ENCODE measurements around the gene PPP2R2D. TPM values are rescaled to one million over a fixed set of nuclear protein-coding genes. Genes with fewer than 3 reads are reported as not detected.

PPP2R2D gene
- total and polyA plus RNA-seq, 2 donors, result 29.3 to 32.3 TPM

DNA sequence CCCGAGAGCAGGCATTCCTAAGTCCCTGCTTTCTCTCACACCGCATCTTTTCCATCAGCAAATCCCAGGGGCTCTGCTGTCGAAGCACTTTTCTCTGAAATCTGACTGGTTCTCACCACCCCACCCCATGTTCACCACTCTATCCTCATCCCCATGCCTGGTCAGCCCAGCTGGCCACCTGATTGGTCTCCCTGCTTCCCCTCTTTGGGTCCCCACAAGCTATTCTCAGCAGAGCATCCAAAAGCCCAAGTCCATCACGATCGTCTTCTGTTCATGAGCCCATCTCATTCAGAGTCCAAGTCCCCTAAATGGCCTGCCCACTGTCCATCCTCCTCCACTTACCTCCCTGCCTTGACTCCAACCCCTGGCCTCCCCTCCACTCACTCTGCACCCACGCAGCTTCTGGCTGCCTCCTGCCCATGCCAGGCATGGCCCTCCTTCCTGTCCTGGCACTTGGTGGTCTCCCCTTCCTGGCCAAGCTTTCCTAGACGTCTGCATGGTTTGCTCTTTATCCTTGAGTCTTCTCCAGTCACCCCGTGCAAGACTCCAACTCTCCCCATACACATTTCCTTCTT is 1.6 kb upstream of the PPP2R2D start:
- no peak overlapping the region for H3K4me3 ChIP-seq (ENCODE audit: low read length in 2 of 2)
- peaks cover 20 to 32% of the 10 kb centered on the region in 2 donors for H3K4me1 ChIP-seq (ENCODE audit: control insufficient read depth in 2 of 2, insufficient read depth in 2 of 2, low read length in 2 of 2)
- peaks cover 0 to 4% of the 10 kb centered on the region in 2 donors for H3K36me3 ChIP-seq (ENCODE audit: control insufficient read depth in 2 of 2, insufficient read depth in 2 of 2, low read length in 1 of 2)
- WGBS, result 87% methylated on average over 8 of the region's 8 CpGs
- no peaks in the 10 kb centered on the region for H3K9me3 ChIP-seq (ENCODE audit: control insufficient read depth in 2 of 2, insufficient read depth in 1 of 2, low read length in 1 of 2)
- peaks cover 5 to 18% of the 10 kb centered on the region in 2 donors for H3K27me3 ChIP-seq (ENCODE audit: control insufficient read depth in 2 of 2, insufficient read depth in 1 of 2, low read length in 1 of 2)
- no peak for DNase-seq (ENCODE audit: low read depth in 6 of 9, low spot score in 9 of 9)
- no peak overlapping the region for H3K27ac ChIP-seq (ENCODE audit: low read depth in 1 of 2, low read length in 1 of 2)

DNA sequence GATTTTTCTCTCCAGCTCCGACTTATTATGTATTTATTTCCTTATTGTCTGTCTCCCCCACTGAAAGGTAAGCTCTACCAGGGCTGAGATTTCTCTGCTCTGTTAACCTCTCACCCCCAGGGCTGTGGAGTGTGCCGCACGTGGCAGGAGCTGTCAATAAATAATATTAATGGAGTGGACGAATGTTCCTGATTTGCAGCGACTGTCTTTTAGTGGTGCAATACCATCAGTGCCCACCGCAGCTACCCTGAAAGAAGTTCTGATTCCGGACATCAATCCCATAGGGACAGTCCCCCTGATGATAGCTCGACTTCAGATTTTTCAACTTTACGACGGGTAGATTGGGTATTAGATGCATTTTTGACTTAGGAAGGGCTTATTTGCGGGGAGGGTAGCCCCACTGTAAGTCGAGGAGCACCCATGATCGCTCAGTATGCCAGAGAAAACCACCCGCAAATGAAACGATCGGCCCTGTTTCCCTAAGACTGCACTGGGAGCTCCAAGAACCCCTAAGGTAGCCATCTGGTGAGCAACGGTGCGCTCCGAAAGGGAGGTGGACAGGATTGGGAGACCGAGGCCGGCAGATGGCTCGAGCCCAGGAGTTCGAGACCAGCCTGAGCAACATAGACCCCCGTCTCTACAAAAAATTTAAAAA is 986 bp upstream of the PPP2R2D start:
- H3K4me3 ChIP-seq (ENCODE audit: low read length in 2 of 2), result peak overlapping the region; percentile 56 to 94
- H3K27me3 ChIP-seq (ENCODE audit: control insufficient read depth in 2 of 2, insufficient read depth in 1 of 2, low read length in 1 of 2), result peaks cover 5 to 18% of the 10 kb centered on the region in 2 donors
- peaks cover 26 to 38% of the 10 kb centered on the region in 2 donors for H3K4me1 ChIP-seq (ENCODE audit: control insufficient read depth in 2 of 2, insufficient read depth in 2 of 2, low read length in 2 of 2)
- H3K36me3 ChIP-seq (ENCODE audit: control insufficient read depth in 2 of 2, insufficient read depth in 2 of 2, low read length in 1 of 2), result peaks cover 0 to 4% of the 10 kb centered on the region in 2 donors
- peak overlapping the region; percentile 17 to 49 for H3K27ac ChIP-seq (ENCODE audit: low read depth in 1 of 2, low read length in 1 of 2)
- H3K9me3 ChIP-seq (ENCODE audit: control insufficient read depth in 2 of 2, insufficient read depth in 1 of 2, low read length in 1 of 2), result no peaks in the 10 kb centered on the region
- DNase-seq (ENCODE audit: low read depth in 6 of 9, low spot score in 9 of 9), result peak in 1 of 9 donors; percentile 30
- 31% methylated on average over 24 of the region's 24 CpGs for WGBS

DNA sequence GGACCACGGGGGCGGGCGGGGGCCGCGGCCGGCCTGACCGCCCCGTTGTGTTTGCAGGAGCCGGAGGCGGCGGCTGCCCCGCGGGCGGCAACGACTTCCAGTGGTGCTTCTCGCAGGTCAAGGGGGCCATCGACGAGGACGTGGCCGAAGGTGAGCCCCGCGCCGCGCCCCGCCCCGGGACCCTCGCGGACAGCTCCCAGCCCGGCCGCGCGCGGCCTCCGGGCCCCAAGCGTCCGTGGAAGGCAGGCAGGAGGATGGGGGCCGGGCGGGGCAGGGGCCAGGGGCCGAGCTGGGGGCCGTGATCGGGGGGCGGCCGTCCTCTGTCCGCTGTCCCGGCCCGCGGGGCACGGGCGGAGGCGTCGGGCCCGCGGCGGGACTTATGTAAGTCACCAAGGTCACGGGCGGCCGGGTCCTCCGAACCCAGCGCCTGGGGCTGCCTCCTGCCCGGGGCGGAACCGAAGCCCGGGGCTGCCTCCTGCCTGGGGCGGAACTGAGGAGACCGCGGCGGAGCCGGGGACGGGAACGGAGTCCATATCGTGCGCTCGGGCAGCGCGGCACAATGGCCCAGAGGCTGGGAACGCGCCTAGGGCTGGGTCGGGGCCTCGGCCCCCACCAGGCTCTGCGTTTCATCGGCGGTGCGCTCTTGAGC is 497 bp downstream of the PPP2R2D start:
- H3K27me3 ChIP-seq (ENCODE audit: control insufficient read depth in 2 of 2, insufficient read depth in 1 of 2, low read length in 1 of 2), result peaks cover 5 to 18% of the 10 kb centered on the region in 2 donors
- H3K4me1 ChIP-seq (ENCODE audit: control insufficient read depth in 2 of 2, insufficient read depth in 2 of 2, low read length in 2 of 2), result peaks cover 34 to 52% of the 10 kb centered on the region in 2 donors
- peak overlapping the region; percentile 71 to 94 for H3K4me3 ChIP-seq (ENCODE audit: low read length in 2 of 2)
- peak overlapping the region; percentile 84 to 88 for H3K27ac ChIP-seq (ENCODE audit: low read depth in 1 of 2, low read length in 1 of 2)
- DNase-seq (ENCODE audit: low read depth in 6 of 9, low spot score in 9 of 9), result peak in 5 of 9 donors; percentile 26 to 63 (median 47)
- H3K9me3 ChIP-seq (ENCODE audit: control insufficient read depth in 2 of 2, insufficient read depth in 1 of 2, low read length in 1 of 2), result peaks cover 0 to 5% of the 10 kb centered on the region in 2 donors
- H3K36me3 ChIP-seq (ENCODE audit: control insufficient read depth in 2 of 2, insufficient read depth in 2 of 2, low read length in 1 of 2), result peaks cover 4 to 13% of the 10 kb centered on the region in 2 donors
- WGBS, result under 1% methylated on average over 83 of the region's 83 CpGs

DNA sequence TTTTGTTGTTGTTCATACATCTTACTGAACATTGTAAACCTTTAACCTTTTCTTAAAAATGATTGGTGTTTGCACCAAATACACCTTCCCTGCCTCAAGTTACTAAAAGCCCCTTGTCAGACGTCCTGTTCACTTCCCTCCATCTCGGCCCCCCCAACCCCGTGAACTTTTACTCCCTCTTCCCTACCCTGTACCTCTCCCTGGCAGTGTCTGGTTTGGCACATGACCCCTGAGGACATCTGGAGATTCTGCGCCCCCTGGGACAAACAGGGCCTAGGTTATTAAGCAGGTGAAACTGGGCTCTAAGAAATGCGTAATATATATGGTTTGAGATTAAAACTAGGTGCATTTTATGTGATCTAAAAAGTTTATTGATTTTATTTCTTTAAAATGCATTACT is 1.4 kb downstream of the PPP2R2D start:
- peaks cover 4 to 13% of the 10 kb centered on the region in 2 donors for H3K36me3 ChIP-seq (ENCODE audit: control insufficient read depth in 2 of 2, insufficient read depth in 2 of 2, low read length in 1 of 2)
- peaks cover 0 to 5% of the 10 kb centered on the region in 2 donors for H3K9me3 ChIP-seq (ENCODE audit: control insufficient read depth in 2 of 2, insufficient read depth in 1 of 2, low read length in 1 of 2)
- peak overlapping the region in 1 of 2 donors; percentile 84 for H3K27ac ChIP-seq (ENCODE audit: low read depth in 1 of 2, low read length in 1 of 2)
- H3K27me3 ChIP-seq (ENCODE audit: control insufficient read depth in 2 of 2, insufficient read depth in 1 of 2, low read length in 1 of 2), result peaks cover 5 to 18% of the 10 kb centered on the region in 2 donors
- peaks cover 34 to 58% of the 10 kb centered on the region in 2 donors for H3K4me1 ChIP-seq (ENCODE audit: control insufficient read depth in 2 of 2, insufficient read depth in 2 of 2, low read length in 2 of 2)
- H3K4me3 ChIP-seq (ENCODE audit: low read length in 2 of 2), result peak overlapping the region; percentile 71 to 94
- WGBS, result 62% methylated on average over 5 of the region's 5 CpGs
- no peak for DNase-seq (ENCODE audit: low read depth in 6 of 9, low spot score in 9 of 9)

DNA sequence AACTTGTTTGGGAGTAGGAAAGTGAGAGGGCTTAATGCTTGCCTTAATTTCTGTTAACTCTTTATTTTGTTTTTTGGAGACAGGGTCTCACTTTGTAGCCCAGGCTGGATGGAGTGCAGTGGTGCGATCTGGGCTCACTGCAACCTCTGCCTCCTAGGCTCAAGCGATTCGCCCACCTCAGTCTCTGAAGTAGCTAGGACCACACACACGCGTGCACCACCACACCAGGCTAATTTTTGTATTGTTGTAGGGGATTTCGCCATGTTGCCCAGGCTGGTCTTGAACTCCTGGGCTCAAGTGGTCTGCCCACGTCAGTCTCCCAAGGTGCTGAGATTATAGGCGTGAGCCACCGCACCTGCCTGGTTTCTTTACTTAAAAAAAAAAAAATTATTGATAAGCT is 1.9 kb downstream of the PPP2R2D start:
- H3K27me3 ChIP-seq (ENCODE audit: control insufficient read depth in 2 of 2, insufficient read depth in 1 of 2, low read length in 1 of 2), result peaks cover 5 to 17% of the 10 kb centered on the region in 2 donors
- H3K4me3 ChIP-seq (ENCODE audit: low read length in 2 of 2), result peak overlapping the region in 1 of 2 donors; percentile 71
- DNase-seq (ENCODE audit: low read depth in 6 of 9, low spot score in 9 of 9), result no peak
- peaks cover 4 to 13% of the 10 kb centered on the region in 2 donors for H3K36me3 ChIP-seq (ENCODE audit: control insufficient read depth in 2 of 2, insufficient read depth in 2 of 2, low read length in 1 of 2)
- H3K4me1 ChIP-seq (ENCODE audit: control insufficient read depth in 2 of 2, insufficient read depth in 2 of 2, low read length in 2 of 2), result peaks cover 37 to 57% of the 10 kb centered on the region in 2 donors
- H3K9me3 ChIP-seq (ENCODE audit: control insufficient read depth in 2 of 2, insufficient read depth in 1 of 2, low read length in 1 of 2), result peaks cover 0 to 5% of the 10 kb centered on the region in 2 donors
- 97% methylated on average over 9 of the region's 9 CpGs for WGBS
- peak overlapping the region in 1 of 2 donors; percentile 84 for H3K27ac ChIP-seq (ENCODE audit: low read depth in 1 of 2, low read length in 1 of 2)

DNA sequence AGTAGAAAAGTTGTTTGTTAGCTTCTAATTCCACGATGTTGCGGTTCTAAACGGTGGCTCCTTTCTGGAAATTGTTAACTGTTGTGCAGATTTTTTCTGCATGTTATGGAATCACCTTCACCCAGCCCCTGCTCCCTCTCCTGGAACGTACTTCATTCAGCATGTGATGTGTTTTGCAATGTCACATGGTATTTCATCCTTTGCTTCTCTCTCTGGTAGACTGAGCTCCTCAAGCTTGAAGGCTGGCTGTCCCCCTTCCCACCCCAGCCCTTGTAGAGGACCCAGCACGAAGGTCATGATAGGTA is 4.4 kb downstream of the PPP2R2D start:
- Histone ChIP-seq H3K4me3 (ENCODE audit: low read length in 2 of 2) (no peak overlapping the region), H3K4me1 (ENCODE audit: control insufficient read depth in 2 of 2, insufficient read depth in 2 of 2, low read length in 2 of 2) (peaks cover 51 to 70% of the 10 kb centered on the region in 2 donors), H3K9me3 (ENCODE audit: control insufficient read depth in 2 of 2, insufficient read depth in 1 of 2, low read length in 1 of 2) (peaks cover 0 to 5% of the 10 kb centered on the region in 2 donors), H3K27me3 (ENCODE audit: control insufficient read depth in 2 of 2, insufficient read depth in 1 of 2, low read length in 1 of 2) (no peaks in the 10 kb centered on the region), H3K27ac (ENCODE audit: low read depth in 1 of 2, low read length in 1 of 2) (peak overlapping the region in 1 of 2 donors; percentile 59), H3K36me3 (ENCODE audit: control insufficient read depth in 2 of 2, insufficient read depth in 2 of 2, low read length in 1 of 2) (peaks cover 10 to 20% of the 10 kb centered on the region in 2 donors)
- 94% methylated on average over 5 of the region's 5 CpGs for WGBS
- no peak for DNase-seq (ENCODE audit: low read depth in 6 of 9, low spot score in 9 of 9)

DNA sequence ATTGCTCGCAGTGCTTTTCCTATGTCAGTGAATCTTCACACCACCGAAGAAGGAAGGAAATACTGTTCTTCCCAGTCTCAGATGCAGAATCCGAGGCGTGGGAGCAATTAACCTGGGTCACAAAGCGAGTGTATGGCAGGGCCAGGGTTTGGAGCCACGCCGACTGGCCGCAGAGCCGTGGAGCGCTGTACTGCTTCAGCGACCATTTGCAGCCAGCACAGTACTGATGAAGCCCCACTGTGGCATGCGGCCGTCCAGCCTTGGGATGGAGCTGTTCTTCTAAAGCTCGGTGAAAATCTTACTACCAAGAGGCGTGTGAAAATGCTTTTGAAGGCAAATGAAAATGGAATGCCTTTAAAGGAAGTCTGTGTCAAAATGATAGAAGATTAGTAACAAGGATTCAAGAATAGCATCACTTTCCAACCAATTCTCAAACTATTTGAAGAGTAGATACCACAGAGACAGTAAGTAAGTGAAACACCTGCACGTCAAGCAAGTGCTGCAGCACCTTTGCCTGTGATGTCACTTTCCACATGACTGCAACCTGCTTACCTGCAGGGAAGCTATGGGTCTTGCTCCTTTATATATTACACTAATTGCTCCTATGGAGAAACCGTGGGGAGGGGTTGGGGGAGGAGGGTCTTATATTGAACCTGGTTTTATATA is 4.9 kb downstream of the PPP2R2D start:
- no peak for DNase-seq (ENCODE audit: low read depth in 6 of 9, low spot score in 9 of 9)
- H3K4me1 ChIP-seq (ENCODE audit: control insufficient read depth in 2 of 2, insufficient read depth in 2 of 2, low read length in 2 of 2), result peaks cover 51 to 70% of the 10 kb centered on the region in 2 donors
- no peaks in the 10 kb centered on the region for H3K27me3 ChIP-seq (ENCODE audit: control insufficient read depth in 2 of 2, insufficient read depth in 1 of 2, low read length in 1 of 2)
- peaks cover 0 to 5% of the 10 kb centered on the region in 2 donors for H3K9me3 ChIP-seq (ENCODE audit: control insufficient read depth in 2 of 2, insufficient read depth in 1 of 2, low read length in 1 of 2)
- no peak overlapping the region for H3K4me3 ChIP-seq (ENCODE audit: low read length in 2 of 2)
- H3K27ac ChIP-seq (ENCODE audit: low read depth in 1 of 2, low read length in 1 of 2), result peak overlapping the region in 1 of 2 donors; percentile 90
- WGBS, result 93% methylated on average over 17 of the region's 17 CpGs
- peaks cover 10 to 20% of the 10 kb centered on the region in 2 donors for H3K36me3 ChIP-seq (ENCODE audit: control insufficient read depth in 2 of 2, insufficient read depth in 2 of 2, low read length in 1 of 2)

DNA sequence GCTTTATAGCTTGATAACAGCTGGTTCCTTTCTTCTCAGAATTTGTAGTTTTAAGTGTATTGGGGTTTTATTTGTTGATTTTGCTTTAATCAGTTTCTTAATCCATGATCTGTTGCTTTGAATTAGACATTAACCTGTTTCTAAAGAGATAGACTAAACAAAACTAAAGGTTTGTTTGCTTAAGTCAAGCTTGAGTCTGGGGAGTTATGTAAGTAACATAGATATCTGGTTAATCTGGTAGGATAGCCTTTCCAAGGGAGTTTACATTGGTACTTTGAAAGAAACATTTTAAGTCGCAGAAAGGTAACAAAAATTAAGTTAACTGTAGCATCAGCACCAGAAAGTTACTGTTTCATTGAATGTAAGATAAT is 5.4 kb downstream of the PPP2R2D start:
- Histone ChIP-seq H3K27me3 (ENCODE audit: control insufficient read depth in 2 of 2, insufficient read depth in 1 of 2, low read length in 1 of 2) (no peaks in the 10 kb centered on the region), H3K4me1 (ENCODE audit: control insufficient read depth in 2 of 2, insufficient read depth in 2 of 2, low read length in 2 of 2) (peaks cover 51 to 70% of the 10 kb centered on the region in 2 donors), H3K4me3 (ENCODE audit: low read length in 2 of 2) (no peak overlapping the region), H3K27ac (ENCODE audit: low read depth in 1 of 2, low read length in 1 of 2) (peak overlapping the region in 1 of 2 donors; percentile 90), H3K36me3 (ENCODE audit: control insufficient read depth in 2 of 2, insufficient read depth in 2 of 2, low read length in 1 of 2) (peaks cover 10 to 20% of the 10 kb centered on the region in 2 donors), H3K9me3 (ENCODE audit: control insufficient read depth in 2 of 2, insufficient read depth in 1 of 2, low read length in 1 of 2) (peaks cover 0 to 5% of the 10 kb centered on the region in 2 donors)
- 100% methylated on average over 1 of the region's 1 CpG for WGBS
- DNase-seq (ENCODE audit: low read depth in 6 of 9, low spot score in 9 of 9), result no peak

Data from thymus (tissue), 11 donors.